ENCODE data around the gene NGLY1. TPM values are rescaled to one million over a fixed set of nuclear protein-coding genes. Genes with fewer than 3 reads are reported as not detected.

NGLY1 gene
- total and polyA plus RNA-seq, 2 of the 8 experiments (the other 6 are each of a cell fraction or from before 2014, with no cell fraction given): 3.1 to 24.8 TPM

DNA sequence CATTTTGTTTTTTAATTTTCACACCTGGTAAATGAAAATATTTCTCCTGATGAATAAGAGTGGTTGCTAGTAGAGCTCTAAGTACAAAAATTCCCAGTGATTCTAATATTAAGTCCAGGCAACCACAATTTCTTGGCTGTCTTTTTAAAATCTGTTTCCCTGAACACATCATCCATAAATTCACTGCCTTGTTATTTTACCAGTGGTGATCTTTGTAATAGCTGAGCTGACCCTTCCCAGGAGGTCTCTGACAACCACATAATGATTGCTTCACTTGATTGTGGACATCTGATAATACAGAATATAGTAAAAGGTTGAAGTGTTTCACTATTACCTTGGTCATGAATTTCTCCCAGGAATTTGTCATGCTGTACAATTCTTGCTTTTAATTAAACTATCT, 104.7 kb downstream of the NGLY1 start:
- Histone ChIP-seq H2AFZ (ENCODE audit: low read length) (no peak overlapping the region), H3K4me1 (replicated peaks in 1 of 4; ENCODE audit: control insufficient read depth in 3 of 4, insufficient read depth in 4 of 4, low read length in 3 of 4) (no peaks in the 10 kb centered on the region; a peak in 1 of 7 replicates), H3K4me2 (ENCODE audit: insufficient read depth in 1 of 2, low read depth in 2 of 2, low read length in 2 of 2) (no peak overlapping the region), H3K23me2 (ENCODE audit: low read depth, low read length) (no peaks in the 10 kb centered on the region), H2BK20ac (ENCODE audit: low read length) (no peak overlapping the region), H4K8ac (ENCODE audit: extremely low read depth, insufficient read depth, low read length) (no peak overlapping the region), H3K14ac (ENCODE audit: insufficient read length) (no peak overlapping the region), H2BK120ac (replicated peaks; ENCODE audit: low read depth, low read length) (no peak overlapping the region), H3K56ac (replicated peaks; ENCODE audit: insufficient read length, low read depth, low read length) (no peak overlapping the region), H4K91ac (replicated peaks; ENCODE audit: insufficient read length, low read length) (no peak overlapping the region), H3K4ac (replicated peaks; ENCODE audit: insufficient read length, low read depth, low read length) (no peak overlapping the region), H3K4me3 (ENCODE audit: extremely low read depth in 1 of 4, insufficient read depth in 2 of 4, low read depth in 3 of 4, low read length in 4 of 4) (no peak overlapping the region), H3K27ac (ENCODE audit: low read depth, low read length) (no peak overlapping the region), H3K18ac (ENCODE audit: extremely low read depth, low read length) (no peak overlapping the region), H3K79me1 (ENCODE audit: low read depth, low read length) (no peaks in the 10 kb centered on the region), H2BK5ac (ENCODE audit: low read depth, low read length) (no peak overlapping the region), H3K9me3 (ENCODE audit: insufficient read depth in 2 of 2, low read depth in 1 of 2, low read length in 1 of 2) (no peaks in the 10 kb centered on the region), H4K20me1 (replicated peaks in 1 of 2; ENCODE audit: control insufficient read depth in 1 of 2, insufficient read depth in 2 of 2, low read length in 2 of 2) (no peaks in the 10 kb centered on the region), H3K23ac (ENCODE audit: insufficient read length) (no peak overlapping the region), H3K27me3 (replicated peaks in 1 of 4; ENCODE audit: control insufficient read depth in 3 of 4, extremely low read depth in 1 of 4, insufficient read depth in 3 of 4, low read length in 3 of 4) (no peaks in the 10 kb centered on the region), H3K79me2 (ENCODE audit: control insufficient read depth in 1 of 2, insufficient read depth in 2 of 2, low read length in 2 of 2) (no peaks in the 10 kb centered on the region), H3K36me3 (ENCODE audit: control insufficient read depth in 2 of 4, insufficient read depth in 4 of 4, low read length in 3 of 4) (no peaks in the 10 kb centered on the region), H2BK15ac (ENCODE audit: low read length) (no peak overlapping the region), H3K9ac (replicated peaks in 1 of 4; ENCODE audit: extremely low read depth in 1 of 4, low read depth in 3 of 4, low read length in 3 of 4) (no peak overlapping the region), H2BK12ac (ENCODE audit: low read depth, low read length) (no peak overlapping the region), H2AK5ac (ENCODE audit: low read depth, low read length) (no peak overlapping the region), H4K5ac (ENCODE audit: insufficient read length, low read depth, low read length) (no peak overlapping the region)
- DNase-seq (ENCODE audit: low read depth in 1 of 2, low spot score in 2 of 2) (no peak), FAIRE-seq (no peak)
- CTCF ChIA-PET (ENCODE audit: partially characterized antibody): interaction anchor here (1.0 kb wide), 1 partner anchor 12 kb away, joined by 3 read pairs; no protein-coding TSS in a partner anchor
- POLR2A ChIA-PET (ENCODE audit: partially characterized antibody): interaction anchor here (1.4 kb wide), 1 partner anchor 103 kb away, joined by 3 read pairs; no protein-coding TSS in a partner anchor
- no peak for TF ChIP-seq POLR2A (IDR thresholded peaks at IDR 0.05; ENCODE audit: control extremely low read depth in 1 of 2, low read depth in 2 of 2, low read length in 2 of 2)
- TF ChIP-seq, protein P1, sequence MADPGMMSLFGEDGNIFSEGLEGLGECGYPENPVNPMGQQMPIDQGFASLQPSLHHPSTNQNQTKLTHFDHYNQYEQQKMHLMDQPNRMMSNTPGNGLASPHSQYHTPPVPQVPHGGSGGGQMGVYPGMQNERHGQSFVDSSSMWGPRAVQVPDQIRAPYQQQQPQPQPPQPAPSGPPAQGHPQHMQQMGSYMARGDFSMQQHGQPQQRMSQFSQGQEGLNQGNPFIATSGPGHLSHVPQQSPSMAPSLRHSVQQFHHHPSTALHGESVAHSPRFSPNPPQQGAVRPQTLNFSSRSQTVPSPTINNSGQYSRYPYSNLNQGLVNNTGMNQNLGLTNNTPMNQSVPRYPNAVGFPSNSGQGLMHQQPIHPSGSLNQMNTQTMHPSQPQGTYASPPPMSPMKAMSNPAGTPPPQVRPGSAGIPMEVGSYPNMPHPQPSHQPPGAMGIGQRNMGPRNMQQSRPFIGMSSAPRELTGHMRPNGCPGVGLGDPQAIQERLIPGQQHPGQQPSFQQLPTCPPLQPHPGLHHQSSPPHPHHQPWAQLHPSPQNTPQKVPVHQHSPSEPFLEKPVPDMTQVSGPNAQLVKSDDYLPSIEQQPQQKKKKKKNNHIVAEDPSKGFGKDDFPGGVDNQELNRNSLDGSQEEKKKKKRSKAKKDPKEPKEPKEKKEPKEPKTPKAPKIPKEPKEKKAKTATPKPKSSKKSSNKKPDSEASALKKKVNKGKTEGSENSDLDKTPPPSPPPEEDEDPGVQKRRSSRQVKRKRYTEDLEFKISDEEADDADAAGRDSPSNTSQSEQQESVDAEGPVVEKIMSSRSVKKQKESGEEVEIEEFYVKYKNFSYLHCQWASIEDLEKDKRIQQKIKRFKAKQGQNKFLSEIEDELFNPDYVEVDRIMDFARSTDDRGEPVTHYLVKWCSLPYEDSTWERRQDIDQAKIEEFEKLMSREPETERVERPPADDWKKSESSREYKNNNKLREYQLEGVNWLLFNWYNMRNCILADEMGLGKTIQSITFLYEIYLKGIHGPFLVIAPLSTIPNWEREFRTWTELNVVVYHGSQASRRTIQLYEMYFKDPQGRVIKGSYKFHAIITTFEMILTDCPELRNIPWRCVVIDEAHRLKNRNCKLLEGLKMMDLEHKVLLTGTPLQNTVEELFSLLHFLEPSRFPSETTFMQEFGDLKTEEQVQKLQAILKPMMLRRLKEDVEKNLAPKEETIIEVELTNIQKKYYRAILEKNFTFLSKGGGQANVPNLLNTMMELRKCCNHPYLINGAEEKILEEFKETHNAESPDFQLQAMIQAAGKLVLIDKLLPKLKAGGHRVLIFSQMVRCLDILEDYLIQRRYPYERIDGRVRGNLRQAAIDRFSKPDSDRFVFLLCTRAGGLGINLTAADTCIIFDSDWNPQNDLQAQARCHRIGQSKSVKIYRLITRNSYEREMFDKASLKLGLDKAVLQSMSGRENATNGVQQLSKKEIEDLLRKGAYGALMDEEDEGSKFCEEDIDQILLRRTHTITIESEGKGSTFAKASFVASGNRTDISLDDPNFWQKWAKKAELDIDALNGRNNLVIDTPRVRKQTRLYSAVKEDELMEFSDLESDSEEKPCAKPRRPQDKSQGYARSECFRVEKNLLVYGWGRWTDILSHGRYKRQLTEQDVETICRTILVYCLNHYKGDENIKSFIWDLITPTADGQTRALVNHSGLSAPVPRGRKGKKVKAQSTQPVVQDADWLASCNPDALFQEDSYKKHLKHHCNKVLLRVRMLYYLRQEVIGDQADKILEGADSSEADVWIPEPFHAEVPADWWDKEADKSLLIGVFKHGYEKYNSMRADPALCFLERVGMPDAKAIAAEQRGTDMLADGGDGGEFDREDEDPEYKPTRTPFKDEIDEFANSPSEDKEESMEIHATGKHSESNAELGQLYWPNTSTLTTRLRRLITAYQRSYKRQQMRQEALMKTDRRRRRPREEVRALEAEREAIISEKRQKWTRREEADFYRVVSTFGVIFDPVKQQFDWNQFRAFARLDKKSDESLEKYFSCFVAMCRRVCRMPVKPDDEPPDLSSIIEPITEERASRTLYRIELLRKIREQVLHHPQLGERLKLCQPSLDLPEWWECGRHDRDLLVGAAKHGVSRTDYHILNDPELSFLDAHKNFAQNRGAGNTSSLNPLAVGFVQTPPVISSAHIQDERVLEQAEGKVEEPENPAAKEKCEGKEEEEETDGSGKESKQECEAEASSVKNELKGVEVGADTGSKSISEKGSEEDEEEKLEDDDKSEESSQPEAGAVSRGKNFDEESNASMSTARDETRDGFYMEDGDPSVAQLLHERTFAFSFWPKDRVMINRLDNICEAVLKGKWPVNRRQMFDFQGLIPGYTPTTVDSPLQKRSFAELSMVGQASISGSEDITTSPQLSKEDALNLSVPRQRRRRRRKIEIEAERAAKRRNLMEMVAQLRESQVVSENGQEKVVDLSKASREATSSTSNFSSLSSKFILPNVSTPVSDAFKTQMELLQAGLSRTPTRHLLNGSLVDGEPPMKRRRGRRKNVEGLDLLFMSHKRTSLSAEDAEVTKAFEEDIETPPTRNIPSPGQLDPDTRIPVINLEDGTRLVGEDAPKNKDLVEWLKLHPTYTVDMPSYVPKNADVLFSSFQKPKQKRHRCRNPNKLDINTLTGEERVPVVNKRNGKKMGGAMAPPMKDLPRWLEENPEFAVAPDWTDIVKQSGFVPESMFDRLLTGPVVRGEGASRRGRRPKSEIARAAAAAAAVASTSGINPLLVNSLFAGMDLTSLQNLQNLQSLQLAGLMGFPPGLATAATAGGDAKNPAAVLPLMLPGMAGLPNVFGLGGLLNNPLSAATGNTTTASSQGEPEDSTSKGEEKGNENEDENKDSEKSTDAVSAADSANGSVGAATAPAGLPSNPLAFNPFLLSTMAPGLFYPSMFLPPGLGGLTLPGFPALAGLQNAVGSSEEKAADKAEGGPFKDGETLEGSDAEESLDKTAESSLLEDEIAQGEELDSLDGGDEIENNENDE (IDR thresholded peaks at IDR 0.05; ENCODE audit: insufficient replicate concordance, low read length): no peak
